BE2C (cell line): ENCODE data around the gene ZSWIM5.
"Not testable (repeated sequence)": the region's sequence is repeated elsewhere in the genome, so short reads cannot be mapped to it uniquely, and the experiment has no call there.

ENCODE experiments used
- DNase-seq: peaks from one replicate; pipeline ENCODE4 v3.0.0-alpha.2; 2020
- H3K27me3 ChIP-seq: fragments of 250-450 bp; sonication (Bioruptor Pico); 2 replicates; pipeline ENCODE4 v1.5.1; 2020; ENCODE audit warnings: mild to moderate bottlenecking
- H3K36me3 ChIP-seq: fragments of 250-450 bp; sonication (Bioruptor Pico); 2 replicates; pipeline ENCODE4 v1.5.1; 2020; ENCODE audit warnings: mild to moderate bottlenecking
- H3K4me1 ChIP-seq: fragments of 250-450 bp; sonication (Bioruptor Pico); 2 replicates; pipeline ENCODE4 v1.5.1; 2020
- H3K4me3 ChIP-seq: 2 replicates; pipeline ENCODE4 v1.5.1; 2011; ENCODE audit warnings: low read depth, low read length
- H3K9me3 ChIP-seq: fragments of 250-450 bp; sonication (Bioruptor Pico); 2 replicates; pipeline ENCODE4 v1.5.1; 2020
- CTCF ChIP-seq: IDR thresholded peaks from 2 replicates; pipeline ENCODE4 v1.5.1; 2012; ENCODE audit warnings: mild to moderate bottlenecking, low read depth, low read length

The ZSWIM5 gene

GRCh38 chr1:44995467-44996238 is 210.8 kb downstream of the ZSWIM5 start:
- no peak for TF ChIP-seq CTCF
- Histone ChIP-seq H3K27me3 (no peaks in the 10 kb centered on the region), H3K9me3 (no peaks in the 10 kb centered on the region), H3K4me1 (no peaks in the 10 kb centered on the region), H3K36me3 (no peaks in the 10 kb centered on the region), H3K4me3 (no peak overlapping the region)
- no peak for DNase-seq

GRCh38 chr1:44994309-44994898 is 212.0 kb downstream of the ZSWIM5 start:
- Histone ChIP-seq H3K4me1 (no peaks in the 10 kb centered on the region), H3K4me3 (no peak overlapping the region), H3K27me3 (no peaks in the 10 kb centered on the region), H3K9me3 (no peaks in the 10 kb centered on the region), H3K36me3 (no peaks in the 10 kb centered on the region)
- DNase-seq: no peak
- TF ChIP-seq CTCF: no peak

GRCh38 chr1:44988531-44989156 is 217.8 kb downstream of the ZSWIM5 start:
- no peak for DNase-seq
- H3K4me3 ChIP-seq: no peak overlapping the region
- no peaks in the 10 kb centered on the region for H3K9me3 ChIP-seq
- H3K27me3 ChIP-seq: no peaks in the 10 kb centered on the region
- no peaks in the 10 kb centered on the region for H3K4me1 ChIP-seq
- H3K36me3 ChIP-seq: no peaks in the 10 kb centered on the region
- no peak for TF ChIP-seq CTCF

- no peak for DNase-seq
- Histone ChIP-seq H3K9me3 (no peaks in the 10 kb centered on the region), H3K27me3 (no peaks in the 10 kb centered on the region), H3K4me3 (peak overlapping the region; percentile 78), H3K4me1 (no peaks in the 10 kb centered on the region), H3K36me3 (no peaks in the 10 kb centered on the region)
- TF ChIP-seq CTCF: no peak
Observed at GRCh38 chr1:44985747-44986359, 220.6 kb downstream of the ZSWIM5 start.

- not testable (repeated sequence) for DNase-seq, H3K36me3 ChIP-seq, H3K9me3 ChIP-seq, H3K27me3 ChIP-seq, H3K4me3 ChIP-seq, H3K4me1 ChIP-seq
Observed at GRCh38 chr1:44977372-44977771, 229.0 kb downstream of the ZSWIM5 start.

- Histone ChIP-seq H3K27me3 (no peaks in the 10 kb centered on the region), H3K36me3 (peaks cover 6% of the 10 kb centered on the region; the same call in 1 of the 2 replicates), H3K4me1 (no peaks in the 10 kb centered on the region), H3K4me3 (no peak overlapping the region), H3K9me3 (no peaks in the 10 kb centered on the region)
- no peak for DNase-seq
- no peak for TF ChIP-seq CTCF
Observed at GRCh38 chr1:44976252-44976651, 230.2 kb downstream of the ZSWIM5 start.
